Uterus (tissue), 4 donors: ENCODE measurements around the gene RASSF7. TPM values are rescaled to one million over a fixed set of nuclear protein-coding genes. Genes with fewer than 3 reads are reported as not detected.

Source experiments
- DNase-seq, 2 donors: peaks; one replicate each; pipeline ENCODE4 v3.0.0-alpha.2; 2019 to 2020
- H3K27ac ChIP-seq, 2 donors: fragments of 200-600 bp; sonication (generic); 1 replicate in 1 of 2; 2 replicates in 1 of 2; pipeline ENCODE4 v1.5.1; 2016 to 2018
- H3K27me3 ChIP-seq, 2 donors: fragments of 200-600 bp; sonication (generic); one replicate each; pipeline ENCODE4 v1.5.1; 2018 to 2019; ENCODE audit warnings: control low read depth in 1 of 2
- H3K36me3 ChIP-seq, 2 donors: fragments of 200-600 bp; sonication (generic); one replicate each; pipeline ENCODE4 v1.5.1; 2019; ENCODE audit warnings: control low read depth in 1 of 2
- H3K4me1 ChIP-seq, 2 donors: fragments of 200-600 bp; sonication (generic); one replicate each; pipeline ENCODE4 v1.5.1; 2018 to 2019; ENCODE audit warnings: control low read depth in 1 of 2
- H3K4me3 ChIP-seq, 2 donors: fragments of 200-600 bp; sonication (generic); 1 replicate in 1 of 2; 2 replicates in 1 of 2; pipeline ENCODE4 v1.5.1; 2018 to 2019; ENCODE audit warnings: mild to moderate bottlenecking in 1 of 2
- H3K9me3 ChIP-seq, 2 donors: fragments of 200-600 bp; sonication (generic); one replicate each; pipeline ENCODE4 v1.5.1; 2019; ENCODE audit warnings: control low read depth in 1 of 2
- POLR2A ChIP-seq, 2 donors: fragments of 450-650 bp; IDR thresholded peaks; one replicate each; pipeline ENCODE4 v1.6.1; 2016; ENCODE audit warnings: antibody characterized with exemption in 2 of 2, mild to moderate bottlenecking in 1 of 2, moderate library complexity in 1 of 2
- intact Hi-C: fragments of 100-400 bp; cut with DNase I; formaldehyde crosslinking; loops from one replicate; pipeline ENCODE4 v1.15.1; 2023; ENCODE audit warnings: low total_unique reads
- total RNA-seq, 4 donors: library from RNA; depleted of rRNA in 3 of 4; stranded (reverse); fragments of >200 nt in 3 of 4; gene quantifications; one replicate each; pipeline versions ENCODE4 v1.1.0 to v1.2.4, GENCODE V29; 2014 to 2023
- TF ChIP-seq, protein P1 (sequence below), 4 experiments: fragments of 200-600 bp in 2 of 4; fragments of 450-650 bp in 2 of 4; sonication (generic) in 2 of 4; IDR thresholded peaks; one replicate each; pipeline ENCODE4 v1.5.1; 2016 to 2019; ENCODE audit warnings: antibody characterized with exemption in 4 of 4, mild to moderate bottlenecking in 2 of 4, moderate library complexity in 1 of 4
- donor health status: DM: yes; HTN: yes; CAD: no.

The RASSF7 gene
- total RNA-seq, 4 donors from 2014 or later: 0.59 to 13.1 (median 8.0) TPM

DNA sequence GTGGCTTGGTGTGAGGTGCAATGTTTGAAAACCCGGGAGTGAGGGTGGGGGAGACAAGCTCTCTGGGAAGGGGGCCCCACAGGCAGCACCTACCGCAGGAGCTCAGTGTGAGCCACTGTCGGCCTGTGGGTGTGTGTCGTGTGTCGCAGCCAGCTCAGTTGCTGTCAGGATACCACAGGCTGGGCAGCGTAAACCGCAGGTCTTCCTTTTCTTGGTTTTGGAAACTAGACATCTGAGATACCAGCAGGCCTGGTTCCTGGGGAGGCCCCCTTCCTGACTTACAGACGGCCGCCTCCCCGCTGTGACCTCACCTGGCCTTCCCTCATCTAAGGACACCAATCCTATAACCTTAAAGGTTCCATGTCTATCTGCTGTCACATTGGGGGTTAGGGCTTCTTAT lies 35.6 kb downstream of the RASSF7 start:
- Histone ChIP-seq H3K9me3 (no peaks in the 10 kb centered on the region), H3K4me1 (no peaks in the 10 kb centered on the region), H3K27me3 (no peaks in the 10 kb centered on the region), H3K36me3 (no peaks in the 10 kb centered on the region), H3K4me3 (no peak overlapping the region), H3K27ac (no peak overlapping the region)
- intact Hi-C loops: no loop called here
- DNase-seq: no peak
- TF ChIP-seq, protein P1, sequence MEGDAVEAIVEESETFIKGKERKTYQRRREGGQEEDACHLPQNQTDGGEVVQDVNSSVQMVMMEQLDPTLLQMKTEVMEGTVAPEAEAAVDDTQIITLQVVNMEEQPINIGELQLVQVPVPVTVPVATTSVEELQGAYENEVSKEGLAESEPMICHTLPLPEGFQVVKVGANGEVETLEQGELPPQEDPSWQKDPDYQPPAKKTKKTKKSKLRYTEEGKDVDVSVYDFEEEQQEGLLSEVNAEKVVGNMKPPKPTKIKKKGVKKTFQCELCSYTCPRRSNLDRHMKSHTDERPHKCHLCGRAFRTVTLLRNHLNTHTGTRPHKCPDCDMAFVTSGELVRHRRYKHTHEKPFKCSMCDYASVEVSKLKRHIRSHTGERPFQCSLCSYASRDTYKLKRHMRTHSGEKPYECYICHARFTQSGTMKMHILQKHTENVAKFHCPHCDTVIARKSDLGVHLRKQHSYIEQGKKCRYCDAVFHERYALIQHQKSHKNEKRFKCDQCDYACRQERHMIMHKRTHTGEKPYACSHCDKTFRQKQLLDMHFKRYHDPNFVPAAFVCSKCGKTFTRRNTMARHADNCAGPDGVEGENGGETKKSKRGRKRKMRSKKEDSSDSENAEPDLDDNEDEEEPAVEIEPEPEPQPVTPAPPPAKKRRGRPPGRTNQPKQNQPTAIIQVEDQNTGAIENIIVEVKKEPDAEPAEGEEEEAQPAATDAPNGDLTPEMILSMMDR (IDR thresholded peaks at IDR 0.05): no peak
- TF ChIP-seq POLR2A (IDR thresholded peaks at IDR 0.05): no peak

- intact Hi-C loops: no loop called here
- Histone ChIP-seq H3K4me1 (no peaks in the 10 kb centered on the region), H3K9me3 (no peaks in the 10 kb centered on the region), H3K27me3 (no peaks in the 10 kb centered on the region), H3K4me3 (no peak overlapping the region), H3K27ac (no peak overlapping the region), H3K36me3 (no peaks in the 10 kb centered on the region)
- no peak for DNase-seq
- TF ChIP-seq POLR2A (IDR thresholded peaks at IDR 0.05): no peak
- TF ChIP-seq, protein P1 (IDR thresholded peaks at IDR 0.05): no peak
These were observed 36.5 kb downstream of the RASSF7 start for GRCh38 chr11:597166-597725.

GRCh38 chr11:598005-598680 lies 37.4 kb downstream of the RASSF7 start:
- H3K36me3 ChIP-seq: no peaks in the 10 kb centered on the region
- no peaks in the 10 kb centered on the region for H3K27me3 ChIP-seq
- H3K4me3 ChIP-seq: no peak overlapping the region
- no peak for DNase-seq
- no peak for TF ChIP-seq POLR2A (IDR thresholded peaks at IDR 0.05)
- TF ChIP-seq, protein P1 (IDR thresholded peaks at IDR 0.05): no peak
- H3K4me1 ChIP-seq: no peaks in the 10 kb centered on the region
- no peak overlapping the region for H3K27ac ChIP-seq
- intact Hi-C loops: no loop called here
- no peaks in the 10 kb centered on the region for H3K9me3 ChIP-seq

- TF ChIP-seq, protein P1 (IDR thresholded peaks at IDR 0.05): no peak
- no peak for TF ChIP-seq POLR2A (IDR thresholded peaks at IDR 0.05)
- no peak for DNase-seq
- Histone ChIP-seq H3K4me3 (no peak overlapping the region), H3K36me3 (no peaks in the 10 kb centered on the region), H3K27ac (no peak overlapping the region), H3K27me3 (no peaks in the 10 kb centered on the region), H3K4me1 (peaks cover 0 to 4% of the 10 kb centered on the region in 2 donors), H3K9me3 (no peaks in the 10 kb centered on the region)
- intact Hi-C loops: no loop called here
These were observed 40.9 kb downstream of the RASSF7 start for GRCh38 chr11:601573-602245.

GRCh38 chr11:603154-603553 lies 42.4 kb downstream of the RASSF7 start:
- H3K9me3 ChIP-seq: no peaks in the 10 kb centered on the region
- no peak for DNase-seq
- no peaks in the 10 kb centered on the region for H3K36me3 ChIP-seq
- TF ChIP-seq, protein P1 (IDR thresholded peaks at IDR 0.05): no peak
- no peak for TF ChIP-seq POLR2A (IDR thresholded peaks at IDR 0.05)
- H3K4me3 ChIP-seq: no peak overlapping the region
- H3K4me1 ChIP-seq: peaks cover 0 to 4% of the 10 kb centered on the region in 2 donors
- H3K27ac ChIP-seq: no peak overlapping the region
- no peaks in the 10 kb centered on the region for H3K27me3 ChIP-seq
- intact Hi-C loops: no loop called here
